HepG2 (cell line): Measurements from ENCODE around the gene SCAF4. TPM values are rescaled to one million over a fixed set of nuclear protein-coding genes. Genes with fewer than 3 reads are reported as not detected.

Source experiments
- ATAC-seq: fragments of 200-7000 bp; cut with Tn5 transposase; 3 replicates; pipeline ENCODE4 v1.9.1; 2020; ENCODE audit warnings: mild to moderate bottlenecking, moderate library complexity
- BruUV-seq: library from RNA; stranded (reverse); fragments of 400-500 nt; replicated peaks from 2 replicates; lab custom pipeline; 2021; lab: Mats Ljungman, UMichigan
- CTCF ChIA-PET: fragments of 300-600 bp; formaldehyde crosslinking; extraction: SDS; loops from one replicate; lab custom pipeline; 2021; ENCODE audit warnings: low total read pairs, inconsistent platforms, low intra/inter-chr PET ratio; lab: Yijun Ruan, JAX
- POLR2A ChIA-PET: fragments of 350-600 bp; sonication (Branson Sonifier 250); formaldehyde crosslinking; loops from one replicate; lab custom pipeline; 2020; ENCODE audit warnings: antibody characterized with exemption, inconsistent platforms; lab: Yijun Ruan, JAX
- DNase-seq: peaks from one replicate; pipeline ENCODE4 v3.0.0-alpha.2; 2015; ENCODE audit warnings: low spot score
- FAIRE-seq: peaks from 3 replicates; lab custom pipeline; 2011; peaks lifted over from hg19 to GRCh38; lab: Jason Lieb, UNC
- H2AFZ ChIP-seq: one replicate; pipeline ENCODE4 v1.6.1; 2011; ENCODE audit warnings: low read length, inconsistent platforms
- H3K27ac ChIP-seq: fragments of 300-600 bp; 3 replicates; pipeline ENCODE4 v1.8.0; 2011; ENCODE audit warnings: mixed run types, mild to moderate bottlenecking, mixed read lengths, low read length, inconsistent platforms; ENCODE audit not compliant: insufficient read depth; ENCODE audit errors: extremely low read length
- H3K27me3 ChIP-seq, 2 experiments: fragments of 200-600 bp in 1 of 2; 2 replicates in 1 of 2; 3 replicates in 1 of 2; pipeline versions ENCODE4 v1.6.0 to v1.8.0; 2011; ENCODE audit warnings: low read length in 2 of 2, mild to moderate bottlenecking in 2 of 2, moderate library complexity in 2 of 2, inconsistent platforms in 1 of 2; ENCODE audit not compliant: insufficient read depth in 2 of 2, control insufficient read depth in 1 of 2
- H3K36me3 ChIP-seq, 2 experiments: fragments of 200-600 bp in 1 of 2; replicated peaks in 1 of 2; 2 replicates in 1 of 2; 3 replicates in 1 of 2; pipeline versions ENCODE4 v1.5.1 to v1.8.0; 2011; ENCODE audit warnings: low read length in 2 of 2, inconsistent platforms in 1 of 2; ENCODE audit not compliant: insufficient read depth in 2 of 2, control insufficient read depth in 1 of 2
- H3K4me1 ChIP-seq: 2 replicates; pipeline ENCODE4 v1.5.1; 2012; ENCODE audit warnings: low read length, inconsistent platforms; ENCODE audit not compliant: insufficient read depth
- H3K4me2 ChIP-seq: 2 replicates; pipeline ENCODE4 v1.6.0; 2011; ENCODE audit warnings: low read depth, low read length, inconsistent platforms
- H3K4me3 ChIP-seq, 3 experiments: fragments of 200-600 bp in 1 of 3; sonication (generic), shearing (Covaris generic) in 1 of 3; replicated peaks in 1 of 3; 2 replicates each; pipeline ENCODE4 v1.5.1; 2011 to 2016; ENCODE audit warnings: low read length in 3 of 3, inconsistent platforms in 2 of 3, low read depth in 2 of 3, mild to moderate bottlenecking in 2 of 3, control low read depth in 1 of 3, mixed read lengths in 1 of 3; ENCODE audit not compliant: insufficient read depth in 1 of 3
- H3K79me2 ChIP-seq: one replicate; pipeline ENCODE4 v1.6.1; 2011; ENCODE audit warnings: low read length, inconsistent platforms; ENCODE audit not compliant: insufficient read depth
- H3K9ac ChIP-seq: 2 replicates; pipeline ENCODE4 v1.6.0; 2011; ENCODE audit warnings: mild to moderate bottlenecking, low read depth, low read length, inconsistent platforms; ENCODE audit not compliant: insufficient read depth
- H3K9me3 ChIP-seq: 2 replicates; pipeline ENCODE4 v1.5.1; 2012; ENCODE audit warnings: mild to moderate bottlenecking, low read length
- H4K20me1 ChIP-seq: 2 replicates; pipeline ENCODE4 v1.6.0; 2011; ENCODE audit warnings: inconsistent platforms, mild to moderate bottlenecking, low read length, moderate library complexity; ENCODE audit not compliant: insufficient read depth
- CEBPB ChIP-seq: IDR thresholded peaks from 2 replicates; pipeline ENCODE4 v1.6.1; 2011; ENCODE audit warnings: low read depth, low read length, improper control_type of control experiment, borderline replicate concordance
- CSRNP1 ChIP-seq: sonication (generic); formaldehyde crosslinking; IDR thresholded peaks from 2 replicates; pipeline ENCODE4 v1.8.1; 2023; ENCODE audit warnings: mild to moderate bottlenecking, missing genetic modification reagents
- DBP ChIP-seq: sonication (generic); formaldehyde crosslinking; IDR thresholded peaks from 2 replicates; pipeline ENCODE4 v1.4.0; 2020; ENCODE audit warnings: missing genetic modification reagents; ENCODE audit errors: not compliant biosample characterization
- THAP11 ChIP-seq: IDR thresholded peaks from 2 replicates; pipeline ENCODE4 v1.6.1; 2016; ENCODE audit warnings: missing biosample characterization, missing genetic modification reagents
- ZNF143 ChIP-seq: sonication (generic); formaldehyde crosslinking; IDR thresholded peaks from 2 replicates; pipeline ENCODE4 v1.4.0; 2020; ENCODE audit warnings: missing genetic modification reagents
- ZNF607 ChIP-seq: sonication (generic); formaldehyde crosslinking; IDR thresholded peaks from 2 replicates; pipeline ENCODE4 v1.5.1; 2020; ENCODE audit warnings: missing genetic modification reagents, mild to moderate bottlenecking, borderline replicate concordance
- ZNF615 ChIP-seq: sonication (generic); formaldehyde crosslinking; IDR thresholded peaks from 2 replicates; pipeline ENCODE4 v1.5.0; 2020; ENCODE audit warnings: mild to moderate bottlenecking, missing genetic modification reagents, borderline replicate concordance
- ZNF776 ChIP-seq: sonication (generic); formaldehyde crosslinking; IDR thresholded peaks from 2 replicates; pipeline ENCODE4 v1.4.0; 2020; ENCODE audit warnings: mild to moderate bottlenecking, missing genetic modification reagents
- WGBS: methylation state at CpG from one replicate; pipeline ENCODE4 v1.1.6; 2017; ENCODE audit warnings: low lambda C conversion rate; 5-methylcytosine and 5-hydroxymethylcytosine counted together
- in situ Hi-C: cut with HindIII; loops from 2 replicates; pipeline ENCODE4 v1.10.0; 2017; ENCODE audit warnings: low pct_unique_long_range_greater_than_20kb; ENCODE audit not compliant: extremely low pct_ligation_motif_present
- intact Hi-C: fragments of 100-400 bp; cut with micrococcal nuclease; formaldehyde crosslinking; loops from one replicate; pipeline ENCODE4 v1.10.0; 2022; ENCODE audit not compliant: unreplicated experiment
- polyA plus RNA-seq, 8 experiments: library from polyadenylated mRNA; depleted of rRNA in 3 of 8; stranded (reverse) in 7 of 8; unstranded in 1 of 8; fragments of >200 nt; fragmentation: Illumina TruSeq in 4 of 8; extraction: Trizol in 4 of 8; gene quantifications; 2 replicates each; pipeline versions ENCODE4 v1.2.1 to v1.2.3, GENCODE V29; 2011 to 2016; ENCODE audit warnings: low read depth in 4 of 8, missing spikeins in 1 of 8, mixed read lengths in 1 of 8; ENCODE audit not compliant: insufficient read depth in 1 of 8
- total RNA-seq, 5 experiments: library from RNA; depleted of rRNA; stranded (reverse); fragments of >200 nt; fragmentation: Illumina TruSeq; extraction: Trizol; gene quantifications; 2 replicates each; pipeline ENCODE4 v1.2.3, GENCODE V29; 2016; ENCODE audit warnings: low read depth in 1 of 5

The SCAF4 gene
- total and polyA plus RNA-seq, 2 of the 13 experiments (the other 11 are each of a cell fraction or from before 2014, with no cell fraction given), result 9.1 to 11.5 TPM

- Histone ChIP-seq H3K4me3 (no peak overlapping the region), H3K4me2 (no peak overlapping the region), H3K9me3 (no peaks in the 10 kb centered on the region), H3K27me3 (no peaks in the 10 kb centered on the region; a peak in 2 of 5 replicates), H3K36me3 (no peaks in the 10 kb centered on the region), H2AFZ (no peak overlapping the region), H3K9ac (no peak overlapping the region), H3K27ac (no peak overlapping the region), H3K4me1 (no peaks in the 10 kb centered on the region), H4K20me1 (no peaks in the 10 kb centered on the region), H3K79me2 (no peaks in the 10 kb centered on the region)
- FAIRE-seq (no peak), DNase-seq (no peak), ATAC-seq (no peak)
- no CpG with 5 or more reads among the region's 4 CpGs for WGBS
- ChIA-PET POLR2A (no interaction called here), CTCF (no interaction called here)
- TF ChIP-seq ZNF615 (CRISPR knock-in tag) (no peak), THAP11 (no peak), CEBPB (0 out of 2 replicates have a peak, but pooled peaks have one; percentile 42), ZNF143 (CRISPR knock-in tag) (no peak), DBP (CRISPR knock-in tag) (no peak), CSRNP1 (CRISPR knock-in tag) (no peak), ZNF776 (no peak), ZNF607 (CRISPR knock-in tag) (no peak)
- no TSS peak for BruUV-seq
- in situ Hi-C loops, result no loop called here
- intact Hi-C loops, result no loop called here
Measured at GRCh38 chr21:31752352-31752751, 20.4 kb upstream of the SCAF4 start.
